Measurements from ENCODE around the gene DBNDD2.

GRCh38 chr20:45361793-45362192 is 46.3 kb upstream of the DBNDD2 start:
- TF ChIP-seq FOXM1 (IDR thresholded peaks at IDR 0.05; ENCODE audit: borderline replicate concordance, low read depth) (no peak), RAD21 (IDR thresholded peaks at IDR 0.05; ENCODE audit: low read depth) (no peak), TAF1 (IDR thresholded peaks at IDR 0.05; ENCODE audit: low read depth) (no peak), MAX (IDR thresholded peaks at IDR 0.05) (no peak), REST (IDR thresholded peaks at IDR 0.05; ENCODE audit: low read depth) (no peak), CEBPB (IDR thresholded peaks at IDR 0.05) (no peak), EGR1 (IDR thresholded peaks at IDR 0.05) (no peak), TCF12 (IDR thresholded peaks at IDR 0.05; ENCODE audit: low read depth) (no peak), YY1 (IDR thresholded peaks at IDR 0.05; ENCODE audit: low read depth) (no peak), EP300 (IDR thresholded peaks at IDR 0.05; ENCODE audit: borderline replicate concordance) (no peak), CREB1 (IDR thresholded peaks at IDR 0.05; ENCODE audit: low read depth) (no peak), TEAD4 (IDR thresholded peaks at IDR 0.05) (no peak), ZBTB7A (IDR thresholded peaks at IDR 0.05; ENCODE audit: low read depth) (no peak), USF1 (IDR thresholded peaks at IDR 0.05) (no peak)
